Endometrium (tissue), 2 donors: ENCODE data around the gene MACROD2.

Source experiments
- FAIRE-seq: peaks from 2 replicates; lab custom pipeline; 2012; peaks lifted over from hg19 to GRCh38; lab: Jason Lieb, UNC
- donor health status: control.
- donor health status: control.

Gene MACROD2

DNA sequence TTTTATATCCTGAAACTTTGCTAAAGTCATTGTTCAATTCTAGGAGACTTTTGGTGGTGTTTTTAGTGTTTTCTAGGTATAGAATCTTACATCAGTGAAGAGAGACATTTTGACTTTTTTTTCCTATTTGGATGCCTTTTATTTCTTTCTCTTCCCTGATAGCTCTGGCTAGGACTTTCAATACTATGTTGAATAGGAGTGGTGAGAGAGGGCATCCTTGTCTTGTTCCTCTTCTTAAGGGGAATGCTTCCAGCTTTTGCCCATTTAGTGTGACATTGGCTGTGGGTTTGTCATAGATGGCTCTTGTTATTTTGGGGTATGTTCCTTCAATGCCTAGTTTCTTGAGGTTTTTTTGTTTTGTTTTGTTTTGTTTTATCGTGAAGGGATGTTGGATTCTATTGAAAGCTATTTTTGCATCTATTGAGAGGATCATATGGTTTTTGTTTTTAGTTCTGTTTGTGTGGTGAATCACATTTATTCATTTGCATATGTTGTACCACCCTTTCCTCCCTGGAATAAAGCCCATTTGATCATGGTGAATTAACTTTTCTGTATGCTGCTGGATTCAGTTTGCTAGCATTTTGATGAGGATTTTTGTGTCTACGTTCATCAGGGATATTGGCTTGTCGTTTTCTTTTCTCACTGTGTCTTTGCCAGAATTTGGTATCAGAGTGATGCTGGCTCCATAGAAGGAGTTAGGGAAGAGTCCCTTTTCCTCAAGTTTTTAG lies 882.1 kb downstream of the MACROD2 start:
- FAIRE-seq = no peak

DNA sequence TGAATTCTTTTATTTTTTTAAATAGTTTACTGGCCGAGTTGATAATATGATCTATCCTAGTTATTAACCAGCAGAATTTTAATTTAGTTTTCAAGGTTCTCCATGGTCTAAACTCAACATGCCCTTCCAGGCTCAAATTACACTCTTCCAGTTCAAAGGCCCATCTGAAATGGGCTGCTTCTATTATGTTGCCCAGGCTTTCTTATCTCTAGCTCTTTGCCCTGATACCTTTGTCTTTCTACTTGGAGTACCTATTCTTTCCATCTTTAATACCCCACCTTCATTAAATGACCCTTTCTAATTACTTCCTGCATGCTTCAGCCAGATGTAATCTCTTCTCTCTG lies 883.3 kb downstream of the MACROD2 start:
- no peak for FAIRE-seq

DNA sequence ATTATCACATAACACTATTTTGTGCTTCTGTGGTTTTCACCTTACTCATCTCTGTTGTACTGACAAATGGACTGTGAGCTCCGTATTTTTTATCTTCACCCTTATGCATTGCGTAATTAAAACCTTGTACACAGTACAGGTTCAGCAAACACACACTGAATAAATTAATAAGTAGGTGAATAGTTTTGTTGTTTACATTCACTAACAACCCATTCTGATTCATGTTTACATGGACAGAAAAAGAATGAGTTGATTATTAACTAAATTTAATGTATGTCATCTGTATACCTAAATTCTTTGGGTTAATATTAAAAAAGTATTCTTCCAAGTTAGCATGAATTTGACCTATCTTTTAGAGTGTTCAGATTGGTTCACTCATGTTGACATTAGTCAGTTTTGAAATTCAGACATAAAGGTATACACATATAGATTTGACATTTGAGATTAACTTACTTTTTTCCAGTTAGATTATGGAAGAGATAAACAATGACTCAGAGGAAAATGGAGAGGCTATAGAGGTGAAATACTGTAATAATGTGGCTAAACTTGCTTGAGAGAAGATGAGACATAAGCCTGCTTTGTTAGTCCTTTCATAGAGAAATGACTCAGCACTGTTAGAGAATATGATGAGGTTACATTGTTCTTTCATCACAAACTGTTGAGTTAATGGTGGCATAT lies 883.8 kb downstream of the MACROD2 start:
- FAIRE-seq = no peak

DNA sequence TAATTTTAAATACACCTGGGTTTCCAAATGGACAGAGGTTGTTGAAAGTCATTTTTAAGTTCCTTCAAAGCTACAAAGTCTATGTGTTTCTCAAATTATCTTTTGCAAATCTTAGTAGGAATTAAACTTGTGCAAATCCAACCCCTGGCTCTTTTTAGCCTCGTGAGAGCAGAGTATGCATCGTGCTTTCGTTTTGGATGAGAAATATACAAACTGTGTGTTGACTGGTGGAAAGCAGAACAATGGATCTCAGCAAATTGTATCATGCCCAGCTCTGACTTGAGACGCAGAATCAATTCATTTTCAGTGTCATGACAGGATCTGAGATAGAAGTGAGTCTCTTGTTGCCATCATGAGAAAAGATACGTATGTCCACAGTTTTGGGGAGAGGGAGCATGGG lies 884.5 kb downstream of the MACROD2 start:
- no peak for FAIRE-seq

DNA sequence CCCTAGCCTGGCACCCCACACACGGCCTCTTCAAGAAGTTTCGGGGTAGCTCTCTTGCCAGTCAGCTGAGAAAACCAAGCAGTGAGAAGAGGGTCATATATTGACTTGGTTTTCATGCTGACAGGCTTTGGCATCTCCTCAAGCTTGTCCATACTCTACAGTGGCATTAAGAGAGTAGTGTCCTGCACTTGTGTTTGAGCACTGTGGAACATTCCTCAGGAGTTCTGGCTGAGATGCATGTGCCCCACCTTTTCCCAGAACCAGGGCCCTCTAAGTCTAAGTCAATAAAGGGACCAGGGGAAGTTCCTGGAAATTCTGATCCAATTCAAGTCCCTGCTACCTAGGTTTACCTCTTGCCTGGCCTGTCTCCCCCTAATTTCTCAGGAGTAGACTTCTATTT lies 886.2 kb downstream of the MACROD2 start:
- FAIRE-seq = no peak

DNA sequence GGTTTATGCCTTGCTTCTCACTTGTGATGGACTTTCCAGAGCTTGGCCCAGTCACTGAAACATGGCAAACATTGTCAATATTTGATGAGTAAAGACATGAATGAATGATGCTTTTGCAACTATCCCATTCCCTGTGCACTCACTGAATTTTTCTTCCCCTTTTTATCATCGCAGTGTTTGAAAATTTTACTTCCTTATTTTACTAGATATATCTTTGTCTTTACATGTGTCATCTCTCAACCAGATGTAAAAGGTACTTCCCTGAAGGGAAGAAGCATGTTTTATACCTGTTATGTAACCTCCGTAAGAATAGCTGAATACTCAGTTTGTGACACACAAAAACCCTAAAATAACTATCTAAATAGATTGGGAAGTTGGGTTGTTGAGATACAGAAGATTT lies 886.8 kb downstream of the MACROD2 start:
- no peak for FAIRE-seq

DNA sequence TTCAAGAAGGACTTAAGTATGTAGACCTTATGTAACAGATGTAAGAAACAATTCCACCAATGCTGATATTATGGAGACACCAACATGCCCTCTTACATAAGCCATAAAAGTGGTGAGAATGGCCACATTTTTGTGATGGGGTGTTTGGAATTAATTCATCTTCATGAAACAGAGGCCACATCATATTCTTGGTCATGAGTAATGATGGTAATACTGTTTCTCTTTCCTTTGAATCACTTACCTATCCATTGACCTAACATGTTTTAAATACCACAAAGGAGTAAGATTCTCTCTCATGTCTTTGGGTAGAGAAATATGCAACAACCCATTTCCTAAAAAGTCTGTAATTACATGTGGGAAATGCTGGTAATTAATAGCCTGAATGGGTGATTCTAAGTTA lies 887.5 kb downstream of the MACROD2 start:
- FAIRE-seq = no peak

DNA sequence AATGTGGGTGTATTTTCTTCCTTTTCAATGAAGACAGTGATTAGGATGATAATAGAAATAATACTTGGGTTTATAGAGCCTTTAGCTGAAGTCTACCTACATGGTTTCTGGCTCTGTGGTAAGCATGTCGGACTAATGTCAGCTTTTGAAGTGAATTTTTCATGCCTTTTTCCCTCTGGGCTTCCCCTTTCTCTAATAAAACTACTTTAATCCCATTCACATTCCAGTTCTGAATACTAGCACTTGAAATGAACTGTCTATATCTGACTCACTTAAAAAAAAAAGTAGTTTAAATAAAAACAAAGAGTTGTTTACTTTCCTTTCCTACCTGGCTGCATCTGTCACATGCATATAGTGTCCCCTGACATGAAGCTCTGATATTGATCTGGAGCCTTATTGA lies 888.0 kb downstream of the MACROD2 start:
- FAIRE-seq = no peak

DNA sequence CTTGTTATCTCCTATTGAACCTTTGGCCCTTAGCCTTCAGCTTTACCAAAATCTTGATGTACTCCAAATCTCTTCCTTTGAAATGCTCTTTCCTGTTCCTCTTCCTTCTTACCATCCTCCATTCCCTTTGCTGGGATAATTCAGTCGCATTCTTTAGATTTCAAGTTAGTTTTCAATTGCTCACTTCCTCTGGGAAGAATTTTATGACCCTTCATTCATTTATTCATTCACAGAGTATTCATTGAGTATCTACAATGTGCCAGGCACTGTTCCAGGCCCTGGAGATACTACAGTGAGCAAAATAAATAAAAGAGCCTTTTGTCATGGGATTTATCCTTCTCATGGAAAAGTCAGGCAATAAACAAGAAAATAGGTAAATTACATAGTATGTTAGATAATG lies 890.3 kb downstream of the MACROD2 start:
- FAIRE-seq = no peak

DNA sequence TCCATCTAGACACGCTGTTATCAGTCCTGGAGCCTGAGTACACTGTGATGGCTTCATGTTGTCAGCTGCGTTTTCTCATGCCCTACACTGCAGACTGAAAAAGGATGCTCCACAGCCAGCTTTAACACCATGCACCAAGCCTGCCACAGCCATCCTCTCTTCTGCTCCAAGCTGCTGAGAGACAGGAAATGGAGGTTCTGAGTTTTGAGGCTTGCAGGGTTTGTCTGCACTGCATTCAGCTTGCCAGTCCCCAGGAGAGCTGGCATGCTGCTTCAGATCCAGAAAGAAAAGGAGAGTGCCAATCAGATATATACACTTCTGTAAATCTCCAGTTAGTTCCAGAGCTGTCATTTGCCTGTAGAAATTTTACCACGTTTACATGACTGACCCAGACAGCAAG lies 892.8 kb downstream of the MACROD2 start:
- no peak for FAIRE-seq

DNA sequence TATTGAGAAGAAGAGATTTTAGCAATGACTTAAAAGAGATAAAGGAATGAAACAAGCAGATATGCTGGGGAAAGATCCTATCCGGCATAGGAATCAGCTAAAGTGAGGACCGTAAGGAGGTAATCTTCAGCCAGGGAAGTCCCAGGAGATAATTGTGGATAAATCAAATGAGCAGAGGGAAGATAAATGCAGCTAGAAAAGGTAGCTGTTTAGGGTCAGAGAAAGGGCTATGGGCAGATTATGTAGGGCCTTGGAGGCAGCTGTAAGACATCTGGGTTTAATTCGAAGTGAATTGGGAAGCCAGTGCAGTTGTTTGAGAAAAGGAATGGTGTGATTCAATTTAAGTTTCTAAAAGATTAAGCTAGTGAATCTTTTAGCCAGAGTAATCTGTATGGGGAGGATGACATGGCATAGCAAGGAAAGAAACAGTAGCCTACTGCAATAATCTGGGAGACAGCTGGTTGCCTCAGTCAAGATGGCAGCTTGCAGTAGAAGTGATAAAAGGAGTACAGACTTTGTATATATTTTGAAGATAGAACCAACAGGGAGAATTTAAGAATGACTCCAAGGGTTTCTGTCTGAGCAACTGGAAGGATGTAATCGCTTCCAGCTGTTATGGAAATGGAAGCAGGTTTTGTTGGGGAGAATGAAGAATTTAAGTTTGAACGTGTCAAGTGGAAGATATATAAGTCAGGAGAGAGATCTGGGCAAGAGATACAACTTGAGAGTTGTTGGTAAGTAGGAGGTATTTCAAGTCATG lies 894.4 kb downstream of the MACROD2 start:
- FAIRE-seq = no peak

DNA sequence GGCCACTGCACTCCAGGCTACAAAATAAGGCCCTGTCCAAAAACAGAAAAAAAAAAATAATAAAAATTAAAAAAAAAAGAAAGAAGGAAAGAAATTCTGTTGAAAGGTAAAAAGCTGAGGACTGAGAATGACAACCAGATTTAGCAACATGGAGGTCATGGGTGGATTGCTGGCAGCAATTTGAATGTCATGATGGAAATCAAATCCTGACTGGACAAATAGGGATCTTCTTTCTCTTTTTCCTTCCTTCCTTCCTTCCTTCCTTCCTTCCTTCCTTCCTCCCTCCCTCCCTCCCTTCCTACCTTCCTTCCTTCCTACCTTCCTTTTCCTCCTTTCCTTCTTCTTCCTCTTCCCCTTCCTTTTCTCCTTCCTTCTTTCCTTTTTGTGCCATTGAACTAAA lies 895.4 kb downstream of the MACROD2 start:
- no peak for FAIRE-seq

DNA sequence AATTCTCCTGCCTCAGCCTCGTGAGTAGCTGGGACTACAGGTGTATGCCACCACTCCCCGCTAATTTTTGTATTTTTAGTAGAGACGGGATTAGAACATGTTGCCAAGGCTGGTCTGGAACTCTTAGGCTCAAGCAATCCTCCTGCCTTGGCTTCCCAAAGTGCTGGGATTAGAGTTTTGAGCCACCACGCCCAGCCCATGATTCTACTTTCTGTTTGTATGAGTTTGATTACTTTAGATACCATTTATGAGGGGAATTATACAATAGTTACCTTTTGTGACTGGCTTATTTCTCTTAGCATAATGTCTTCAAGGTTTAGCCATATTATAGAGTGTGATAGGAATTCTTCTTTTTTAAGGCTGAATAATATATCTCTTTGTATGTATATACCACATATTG lies 897.5 kb downstream of the MACROD2 start:
- FAIRE-seq = no peak

DNA sequence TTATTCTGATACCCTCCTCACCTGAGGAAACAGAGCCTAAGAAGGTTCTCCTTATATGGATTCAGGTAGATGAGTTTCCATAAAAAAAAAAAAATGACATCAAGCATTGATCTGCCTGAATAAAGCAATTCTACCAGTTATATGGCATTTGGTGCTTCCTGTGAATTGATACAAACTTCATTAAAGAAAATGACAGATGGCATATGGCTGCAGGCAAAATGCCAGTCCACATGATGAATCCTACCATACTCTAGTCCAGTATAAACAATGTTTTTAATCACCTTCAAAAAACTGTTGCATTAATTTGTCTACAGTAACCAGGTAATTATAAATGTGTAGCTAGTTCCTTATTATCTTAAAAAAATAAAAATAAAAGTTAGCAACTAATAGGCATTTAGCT lies 901.3 kb downstream of the MACROD2 start:
- no peak for FAIRE-seq

DNA sequence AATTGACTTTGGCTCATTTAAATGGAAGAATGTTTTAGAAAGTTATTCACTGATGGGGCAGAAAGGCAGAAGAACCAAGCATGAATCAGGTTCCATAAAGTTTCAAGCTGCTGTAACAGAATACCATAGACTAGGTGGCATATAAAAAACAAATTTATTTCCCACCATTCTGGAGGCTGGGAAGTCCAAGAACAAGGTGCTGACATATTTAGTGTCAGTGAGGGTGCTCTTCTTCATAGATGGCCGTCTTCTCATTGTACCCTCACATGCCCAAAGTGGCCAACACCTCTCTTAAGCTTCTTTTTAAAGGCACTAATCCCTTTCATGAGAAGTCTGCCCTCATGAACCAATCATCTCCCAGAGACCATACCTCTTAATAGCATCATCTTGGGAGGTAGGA lies 902.3 kb downstream of the MACROD2 start:
- FAIRE-seq = no peak

DNA sequence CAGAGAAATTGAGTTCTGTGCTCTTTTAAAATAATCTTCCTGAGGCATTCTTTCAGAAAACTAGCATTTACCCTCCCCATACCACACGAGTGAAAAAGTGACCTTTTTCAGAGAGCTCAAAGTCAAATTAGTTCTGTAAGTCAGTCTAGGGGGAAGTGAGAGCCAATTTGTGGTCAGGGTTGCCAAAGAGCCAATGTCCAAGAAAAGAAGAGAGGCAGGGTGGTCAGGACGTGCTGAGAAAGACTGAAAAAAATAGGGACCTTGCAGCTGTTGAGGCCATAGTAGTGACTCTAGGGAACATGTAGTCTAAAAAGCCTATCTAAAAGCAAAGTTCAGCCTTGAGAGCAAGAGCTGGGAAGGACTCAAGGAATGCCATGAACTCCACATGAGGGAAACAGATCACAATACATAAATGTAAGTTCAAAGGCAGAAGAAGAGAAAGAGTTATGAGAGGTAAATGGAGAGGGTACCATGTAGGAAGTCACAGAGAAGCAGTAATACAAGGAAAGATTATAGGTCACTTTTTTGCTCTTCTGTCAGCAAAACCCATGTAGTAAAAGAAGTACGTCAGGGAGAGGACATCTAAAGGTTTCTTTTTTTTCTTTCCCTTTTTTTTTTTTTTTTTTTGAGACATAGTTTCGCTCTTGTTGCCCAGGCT lies 907.2 kb downstream of the MACROD2 start:
- FAIRE-seq = no peak

DNA sequence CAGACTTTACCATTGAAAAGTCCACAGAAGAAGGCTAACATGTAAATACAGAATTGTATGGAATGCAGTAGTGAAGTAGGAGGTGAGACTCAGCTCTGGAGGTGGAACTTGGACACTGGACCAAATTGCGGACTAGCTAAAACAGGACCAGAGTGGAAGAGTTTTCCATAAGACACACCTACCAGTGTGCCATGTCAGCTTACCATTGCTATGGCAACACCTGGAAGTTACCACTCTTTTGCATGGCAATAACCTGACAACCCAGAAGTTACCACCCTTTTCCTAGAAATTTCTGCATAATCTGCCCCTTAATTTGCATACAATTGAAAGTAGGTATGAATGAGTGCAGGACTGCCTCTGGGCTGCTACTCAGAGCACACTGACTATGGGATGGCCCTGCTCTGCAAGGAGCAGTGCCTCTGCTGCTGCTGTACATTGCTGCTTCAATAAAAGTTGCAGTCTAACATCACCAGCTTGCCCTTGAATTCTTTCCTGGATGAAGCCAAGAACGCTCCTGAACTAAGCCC lies 911.7 kb downstream of the MACROD2 start:
- FAIRE-seq = no peak

DNA sequence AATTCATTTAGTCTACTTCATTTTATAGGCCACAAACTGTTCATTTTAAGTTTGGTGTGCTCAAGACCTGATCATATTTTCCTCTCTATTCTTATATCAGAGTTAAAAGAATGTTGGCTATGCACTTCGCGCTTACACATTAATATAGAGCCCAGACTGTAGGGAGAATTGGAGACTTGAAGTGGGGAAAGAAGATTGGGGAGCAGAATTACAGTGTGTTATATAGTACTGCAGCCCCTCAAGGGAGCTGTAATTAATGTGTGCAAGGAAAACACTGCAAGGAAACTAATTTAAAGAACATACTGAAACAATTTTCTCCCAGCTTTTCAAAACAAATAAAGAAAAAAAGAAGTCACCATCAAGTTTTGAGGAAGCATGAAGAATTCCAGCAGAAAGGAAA lies 914.8 kb downstream of the MACROD2 start:
- FAIRE-seq = no peak

DNA sequence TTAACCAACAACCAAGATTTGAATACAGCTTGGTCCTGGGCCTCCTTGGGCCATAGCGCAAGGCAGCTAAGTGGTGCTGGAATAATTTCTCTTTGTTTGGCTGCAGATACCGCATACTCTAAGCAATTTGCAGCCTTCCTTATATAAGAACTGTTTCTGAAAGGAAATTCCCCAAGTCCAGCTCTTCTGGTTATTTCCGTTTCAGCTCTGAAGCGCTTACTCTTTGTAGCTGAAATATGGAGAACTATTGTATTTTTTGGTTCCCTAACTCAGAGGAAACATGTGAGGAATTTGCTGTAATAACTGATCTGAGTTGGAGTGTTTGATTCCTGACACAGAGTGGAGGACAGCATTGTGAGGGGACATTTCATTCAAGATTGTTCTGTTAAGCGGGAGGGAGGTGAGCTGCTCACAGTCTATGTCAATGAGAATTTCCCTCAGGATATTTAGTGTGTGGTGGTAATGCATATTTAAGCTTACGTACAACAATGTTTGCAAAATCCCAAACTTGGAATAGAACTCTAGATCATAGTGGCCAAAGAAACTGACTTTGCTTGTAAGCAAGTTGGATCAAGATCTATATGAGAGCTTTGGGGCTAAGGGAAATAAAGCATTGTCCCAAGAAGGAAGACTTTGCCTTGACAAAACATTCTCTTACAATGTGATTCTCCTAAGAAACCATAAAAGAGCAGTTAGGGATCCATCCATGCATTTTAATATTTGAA lies 918.7 kb downstream of the MACROD2 start:
- FAIRE-seq = no peak

DNA sequence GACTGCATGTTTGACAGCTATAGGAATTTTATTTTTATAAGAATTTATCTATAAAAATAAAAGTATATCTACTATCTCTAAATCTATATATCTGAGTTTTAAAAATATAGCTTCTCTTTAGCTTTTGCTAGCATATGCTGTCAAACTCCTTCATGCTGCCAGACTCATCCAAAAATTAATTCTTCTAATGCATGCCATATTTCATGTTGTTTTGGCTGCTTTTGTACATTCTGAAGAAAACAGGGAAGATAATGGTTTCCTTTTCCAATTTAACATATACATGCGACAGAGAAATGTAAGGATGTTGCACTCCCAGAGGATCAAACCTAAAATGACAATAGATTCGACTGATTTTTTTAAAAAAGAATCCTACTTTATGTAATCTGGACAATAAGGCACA lies 919.3 kb downstream of the MACROD2 start:
- FAIRE-seq = no peak

DNA sequence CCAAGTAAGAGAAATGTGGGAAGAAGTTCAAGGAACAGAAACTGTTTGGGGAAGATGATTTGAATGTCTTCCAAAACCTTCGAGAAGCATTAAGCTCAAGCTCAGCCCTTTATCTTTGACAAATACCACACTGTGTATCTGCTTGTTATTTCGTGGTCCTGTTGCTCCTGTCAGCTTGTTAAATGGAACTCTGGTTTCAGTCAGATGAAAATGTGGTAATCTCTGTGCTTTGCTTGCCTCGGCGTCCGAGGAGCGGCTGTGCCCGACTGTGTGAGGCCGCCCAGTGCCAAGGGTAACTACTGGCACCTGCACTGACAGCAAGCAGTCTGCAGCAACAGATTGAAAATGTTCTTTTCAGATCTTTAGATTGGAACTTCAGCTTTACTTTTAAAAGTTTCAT lies 920.0 kb downstream of the MACROD2 start:
- FAIRE-seq = no peak

DNA sequence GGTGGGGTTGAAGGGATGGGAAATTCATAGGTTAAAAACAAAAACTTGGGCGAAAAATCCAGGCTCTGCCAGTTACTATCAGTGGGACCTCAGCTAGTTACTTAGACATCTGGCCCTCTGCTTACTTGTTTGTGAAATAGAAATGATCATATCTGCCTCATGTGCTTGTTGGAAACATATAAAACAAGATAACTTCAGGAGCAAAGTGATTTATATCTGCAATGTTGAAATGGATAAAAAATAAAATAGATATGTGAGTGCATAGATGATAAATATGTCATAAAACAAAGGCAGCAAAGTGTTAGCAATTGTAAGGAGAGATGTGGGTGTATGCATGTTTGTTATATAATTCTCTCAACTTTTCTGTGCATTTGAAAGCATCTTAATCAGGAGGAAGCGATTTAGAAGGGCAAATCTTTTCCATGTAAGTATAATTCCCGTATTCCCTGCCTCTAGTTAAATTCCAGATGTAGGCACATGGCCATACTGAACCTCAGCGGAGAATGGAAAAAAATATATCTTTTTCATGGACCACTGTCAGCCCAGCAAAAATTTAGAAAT lies 921.1 kb downstream of the MACROD2 start:
- peak; percentile 12 for FAIRE-seq
